Cardiac fibroblast (primary cell): ENCODE measurements around the gene GRM5.

Experiments used
- DNase-seq, 2 donors: peaks; one replicate each; pipeline versions ENCODE4 v3.0.0 to v3.0.0-alpha.2; 2010; ENCODE audit warnings: low read depth in 2 of 2
- H3K4me3 ChIP-seq, 2 donors: replicated peaks in 1 of 2; 1 replicate in 1 of 2; 2 replicates in 1 of 2; pipeline ENCODE4 v1.5.1; 2011; ENCODE audit warnings: low read depth in 2 of 2, low read length in 2 of 2, mild to moderate bottlenecking in 2 of 2, moderate library complexity in 1 of 2
- CTCF ChIP-seq: IDR thresholded peaks from one replicate; pipeline ENCODE4 v1.5.1; 2011; ENCODE audit warnings: low read depth, mild to moderate bottlenecking, low read length, inconsistent platforms

Gene GRM5

GRCh38 chr11:88689548-88690240 is 376.1 kb downstream of the GRM5 start:
- no peak for DNase-seq
- H3K4me3 ChIP-seq: no peak overlapping the region
- TF ChIP-seq CTCF: no peak

GRCh38 chr11:88683024-88683423 is 382.8 kb downstream of the GRM5 start:
- H3K4me3 ChIP-seq: no peak overlapping the region
- TF ChIP-seq CTCF: no peak
- no peak for DNase-seq

- peak; percentile 2 to 36 for DNase-seq
- TF ChIP-seq CTCF: no peak
- no peak overlapping the region for H3K4me3 ChIP-seq
Observed at GRCh38 chr11:88680806-88681205, 385.0 kb downstream of the GRM5 start.

GRCh38 chr11:88666364-88666763 is 399.4 kb downstream of the GRM5 start:
- DNase-seq: no peak
- no peak for TF ChIP-seq CTCF
- no peak overlapping the region for H3K4me3 ChIP-seq

- DNase-seq: peak in 1 of 2 donors; percentile 1
- H3K4me3 ChIP-seq: no peak overlapping the region
- no peak for TF ChIP-seq CTCF
Observed at GRCh38 chr11:88657076-88657738, 408.6 kb downstream of the GRM5 start.

- no peak overlapping the region for H3K4me3 ChIP-seq
- no peak for DNase-seq
- TF ChIP-seq CTCF: no peak
Observed at GRCh38 chr11:88656283-88656682, 409.5 kb downstream of the GRM5 start.

GRCh38 chr11:88655656-88656055 is 410.1 kb downstream of the GRM5 start:
- DNase-seq: no peak
- no peak overlapping the region for H3K4me3 ChIP-seq
- TF ChIP-seq CTCF: no peak
